Femur (tissue), 1 donor: ENCODE results near the gene HAUS1.
"Not testable (repeated sequence)": the region's sequence is repeated elsewhere in the genome, so short reads cannot be mapped to it uniquely, and the experiment has no call there.

ENCODE experiments used
- DNase-seq: peaks from one replicate; pipeline ENCODE4 v3.0.0-alpha.2; 2017

Gene HAUS1, protein sequence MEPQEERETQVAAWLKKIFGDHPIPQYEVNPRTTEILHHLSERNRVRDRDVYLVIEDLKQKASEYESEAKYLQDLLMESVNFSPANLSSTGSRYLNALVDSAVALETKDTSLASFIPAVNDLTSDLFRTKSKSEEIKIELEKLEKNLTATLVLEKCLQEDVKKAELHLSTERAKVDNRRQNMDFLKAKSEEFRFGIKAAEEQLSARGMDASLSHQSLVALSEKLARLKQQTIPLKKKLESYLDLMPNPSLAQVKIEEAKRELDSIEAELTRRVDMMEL

DNA sequence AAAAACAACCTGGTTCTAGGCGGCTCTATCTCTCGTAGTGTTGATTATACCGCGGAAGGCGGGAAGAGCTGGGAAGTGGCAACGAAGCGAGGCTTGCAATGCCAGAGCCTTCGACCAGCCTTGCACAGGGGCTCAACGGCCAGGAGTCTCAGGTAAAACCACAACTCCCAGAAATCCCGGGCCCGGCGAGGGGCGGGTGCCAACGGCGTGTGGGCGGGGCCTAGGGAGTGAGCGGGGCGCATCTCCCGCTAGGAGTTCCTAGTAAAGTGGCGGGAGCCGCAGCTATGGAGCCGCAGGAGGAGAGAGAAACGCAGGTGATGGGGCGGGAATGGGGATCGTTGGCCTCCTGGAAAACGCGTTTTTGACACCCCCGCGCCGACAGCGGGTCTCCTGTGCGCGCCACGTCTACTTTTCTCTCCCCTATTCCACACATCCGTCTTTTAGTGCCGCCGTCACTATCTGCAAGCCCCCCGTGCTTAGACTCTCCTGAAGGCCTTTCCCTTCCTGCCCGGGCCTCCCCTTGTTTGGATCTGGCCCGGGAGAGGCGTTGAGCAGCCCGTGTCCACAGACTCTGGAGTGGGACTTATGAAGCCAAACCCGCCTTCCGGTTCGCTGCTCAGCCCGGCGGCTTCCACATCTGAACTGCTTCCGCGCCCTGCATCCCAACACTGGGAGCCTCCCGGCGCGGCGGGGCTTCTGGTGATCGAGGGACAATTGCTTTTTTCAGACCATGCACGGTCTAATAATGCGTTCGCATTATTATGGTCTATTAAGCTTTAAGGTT lies at the start of gene HAUS1:
HAUS1 (plus strand) TSS at position 258 of the 784 bp plus-strand sequence; CDS start at position 285, 27 bp downstream.
- DNase-seq: peak; percentile 95

DNA sequence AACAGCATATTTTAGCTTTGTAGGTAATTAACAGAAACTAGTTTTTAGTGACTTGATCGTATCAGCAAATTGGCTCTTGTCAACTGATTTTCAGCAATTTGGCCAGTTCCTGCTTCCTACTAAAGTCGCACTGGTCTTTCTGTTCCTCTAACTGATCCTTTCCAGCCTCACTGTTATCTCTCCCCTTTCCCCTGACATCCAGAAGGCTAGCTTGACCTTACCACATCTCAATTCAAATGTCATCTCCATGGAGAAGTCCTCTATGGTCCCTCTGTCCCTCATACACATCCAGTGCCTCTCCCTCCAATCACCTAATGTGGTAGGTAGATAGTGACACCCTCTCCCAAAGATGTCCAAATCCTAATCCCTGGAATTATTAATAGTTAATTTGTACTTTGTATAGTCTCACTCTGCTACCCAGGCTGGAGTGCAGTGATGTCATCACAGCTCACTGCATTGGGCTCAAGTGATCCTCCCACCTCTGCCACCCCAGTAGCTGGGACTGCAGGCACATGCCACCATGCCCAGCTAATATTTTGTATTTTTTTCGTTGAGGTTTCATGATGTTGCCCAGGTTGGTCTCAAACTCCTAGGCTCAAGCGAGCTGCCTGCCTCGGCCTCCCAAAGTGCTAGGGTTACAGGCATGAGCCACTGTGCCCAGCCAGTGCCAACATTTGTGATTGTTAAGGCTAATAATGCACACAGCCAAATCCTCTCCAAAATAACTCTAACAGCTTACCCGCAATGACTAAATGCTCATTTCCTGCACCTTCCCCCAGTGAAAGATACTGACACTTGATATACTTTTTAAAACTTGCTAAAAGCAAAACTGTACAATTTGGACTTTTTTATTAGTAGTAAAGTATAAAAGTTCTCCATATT lies 49.0 kb upstream of the HAUS1 start:
- no peak for DNase-seq

DNA sequence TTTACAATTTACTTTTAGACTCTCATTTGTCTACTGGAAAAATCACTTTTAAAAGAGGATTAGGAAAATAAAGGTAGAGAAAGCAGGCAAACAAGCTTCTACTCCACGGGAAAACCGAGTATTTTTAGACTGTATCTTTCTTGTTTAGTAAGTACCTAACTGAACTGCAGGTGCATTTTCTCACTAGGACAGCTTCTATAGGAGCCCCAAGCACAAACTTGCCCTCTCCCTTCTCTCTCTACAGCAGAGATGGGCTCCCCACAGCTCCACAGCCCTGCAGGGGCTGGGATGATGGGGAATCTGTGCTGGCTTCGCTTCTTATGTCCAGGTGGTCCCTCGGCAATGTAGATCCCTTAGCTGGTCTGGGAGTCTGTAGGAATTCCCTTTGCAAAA lies 48.4 kb upstream of the HAUS1 start:
- no peak for DNase-seq

DNA sequence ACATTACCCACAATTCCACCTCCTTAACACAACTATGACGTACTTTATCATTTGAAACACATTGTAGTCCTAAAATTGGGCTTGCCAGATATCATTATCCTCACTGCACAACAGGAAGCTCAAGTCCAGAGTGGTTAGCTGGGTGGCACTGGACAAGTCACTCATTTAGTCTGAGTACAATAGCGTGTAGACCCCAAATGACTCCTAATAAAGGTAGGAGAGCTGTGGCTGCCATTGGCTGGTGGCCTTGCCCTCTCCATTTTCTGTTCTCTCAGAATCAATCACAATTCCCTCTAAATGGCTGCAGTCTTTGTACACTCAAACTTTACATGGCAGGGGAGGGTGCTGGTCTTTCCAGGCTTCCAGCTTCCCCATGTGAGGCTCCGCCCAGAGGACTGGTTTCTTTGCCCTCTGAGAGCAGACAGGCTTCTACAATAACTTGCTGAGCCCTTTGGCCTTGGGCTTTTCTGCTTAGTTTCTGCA lies 43.8 kb upstream of the HAUS1 start:
- no peak for DNase-seq

DNA sequence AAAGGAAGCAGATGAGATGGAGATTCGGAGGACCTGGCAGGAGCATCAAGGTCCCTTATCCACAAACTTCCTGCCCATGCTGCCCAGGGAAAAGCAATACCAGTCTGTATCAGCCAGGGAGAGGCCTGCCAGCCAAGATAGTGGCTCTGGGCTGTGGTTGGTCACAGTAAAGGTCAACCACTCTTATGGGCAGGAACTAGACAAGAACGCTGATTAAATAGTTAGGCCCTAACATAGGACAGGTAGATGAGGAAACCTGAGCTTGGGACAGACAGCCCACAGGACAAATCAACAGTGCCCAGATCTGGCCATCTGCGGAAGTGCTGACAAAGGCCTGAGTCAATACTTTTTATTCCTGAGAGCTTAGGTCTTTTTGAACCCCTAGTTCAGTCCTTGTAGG lies 42.8 kb upstream of the HAUS1 start:
- no peak for DNase-seq

DNA sequence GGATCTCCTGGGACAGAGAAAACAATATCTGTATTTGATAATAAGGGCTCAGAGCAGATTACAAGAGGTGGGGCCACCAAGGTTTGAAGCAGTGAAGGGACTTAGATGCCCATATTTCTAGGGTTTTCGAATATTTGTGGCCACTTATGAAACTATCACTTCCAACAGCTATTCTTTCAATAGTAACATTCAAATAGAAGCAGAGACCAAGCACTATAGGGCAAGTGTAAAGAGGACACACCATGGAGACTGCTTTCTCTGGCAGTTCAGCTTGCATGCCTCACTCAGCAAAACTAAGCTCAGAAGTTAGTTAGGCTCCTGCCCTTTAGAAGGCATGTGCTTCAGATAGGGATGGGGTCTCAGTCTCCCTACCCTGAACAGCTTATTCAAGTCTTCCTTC lies 42.4 kb upstream of the HAUS1 start:
- DNase-seq: no peak

DNA sequence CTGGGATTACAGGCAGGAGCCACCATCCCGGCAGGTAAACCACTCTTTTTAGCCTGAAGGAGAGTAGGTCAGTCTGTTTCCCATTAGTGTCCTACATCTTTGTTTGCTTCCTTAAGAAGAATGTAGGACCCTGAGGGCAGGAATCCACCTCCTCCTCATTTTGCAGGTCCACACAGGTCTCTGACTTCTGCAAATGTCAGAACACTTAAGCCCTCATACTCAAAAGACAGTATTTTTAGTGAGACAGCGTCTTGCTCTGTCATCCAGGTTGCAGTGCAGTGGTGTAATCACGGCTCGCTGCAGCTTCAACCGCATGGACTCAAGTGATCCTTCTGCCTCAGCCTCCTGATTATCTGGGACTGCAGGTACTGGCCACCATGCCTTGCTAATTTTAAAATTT lies 41.4 kb upstream of the HAUS1 start:
- no peak for DNase-seq

DNA sequence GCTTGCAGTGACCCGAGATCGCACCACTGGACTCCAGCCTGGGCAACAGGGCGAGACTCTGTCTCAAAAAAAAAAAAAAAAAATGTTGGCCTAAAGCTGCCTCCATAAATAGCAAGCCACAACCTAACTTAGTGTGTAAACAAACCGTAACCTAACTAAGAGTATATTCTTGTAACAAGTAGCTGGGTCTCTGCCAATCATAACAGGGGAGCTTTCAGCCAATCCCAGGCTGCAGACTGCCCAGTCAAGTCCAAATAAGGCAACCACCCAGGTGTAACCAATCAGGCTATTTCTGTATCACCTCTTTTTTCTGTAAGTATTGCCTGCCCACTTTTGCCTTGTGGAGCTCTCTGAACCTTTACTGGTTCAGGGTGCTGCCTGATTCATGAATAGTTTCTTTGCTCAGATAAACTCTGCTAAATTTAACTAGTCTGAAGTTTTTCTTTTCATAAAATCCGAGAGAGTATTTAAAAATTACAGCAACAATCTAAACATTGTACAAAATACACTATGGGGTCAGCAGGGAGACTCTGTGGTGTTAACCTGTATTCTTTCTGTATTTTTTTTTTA lies 36.7 kb upstream of the HAUS1 start:
- no peak for DNase-seq

DNA sequence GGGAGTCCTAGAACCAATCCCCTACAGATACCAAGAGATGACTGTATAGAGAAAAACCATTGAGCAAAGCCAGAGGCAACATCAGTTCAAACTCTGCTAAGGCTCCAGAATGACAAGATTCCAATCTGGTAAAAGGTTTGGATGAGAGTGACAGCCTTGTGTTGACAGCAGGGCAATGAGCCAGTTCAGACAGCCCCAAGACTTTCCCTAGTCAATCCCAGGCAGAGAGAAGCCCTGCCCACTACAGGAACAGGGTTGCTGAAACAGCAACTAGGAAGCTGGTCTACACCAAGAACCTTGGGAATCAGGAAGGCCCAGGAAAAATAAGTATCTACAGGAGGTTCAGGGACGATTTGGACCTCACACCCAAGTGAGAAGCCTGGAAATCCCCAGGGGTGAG lies 35.4 kb upstream of the HAUS1 start:
- DNase-seq: no peak

DNA sequence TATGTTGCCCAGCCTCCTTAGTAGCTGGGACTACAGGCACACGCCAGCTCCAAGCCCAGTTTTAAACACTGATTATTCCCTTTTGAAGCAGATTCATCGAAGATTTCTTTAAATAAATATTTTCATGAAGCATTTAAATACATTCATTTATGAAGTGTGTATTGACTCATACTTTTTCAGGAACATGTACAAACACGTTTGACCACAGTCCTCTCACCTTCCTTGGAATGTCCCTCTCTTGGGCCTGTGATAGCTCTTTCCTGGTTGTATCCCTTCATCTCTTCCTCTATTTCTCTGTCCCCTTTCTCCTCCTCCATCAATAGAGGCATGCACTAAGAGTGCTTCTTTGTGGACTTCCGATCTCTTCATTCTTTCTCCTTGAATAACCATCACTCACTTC lies 34.7 kb upstream of the HAUS1 start:
- no peak for DNase-seq

DNA sequence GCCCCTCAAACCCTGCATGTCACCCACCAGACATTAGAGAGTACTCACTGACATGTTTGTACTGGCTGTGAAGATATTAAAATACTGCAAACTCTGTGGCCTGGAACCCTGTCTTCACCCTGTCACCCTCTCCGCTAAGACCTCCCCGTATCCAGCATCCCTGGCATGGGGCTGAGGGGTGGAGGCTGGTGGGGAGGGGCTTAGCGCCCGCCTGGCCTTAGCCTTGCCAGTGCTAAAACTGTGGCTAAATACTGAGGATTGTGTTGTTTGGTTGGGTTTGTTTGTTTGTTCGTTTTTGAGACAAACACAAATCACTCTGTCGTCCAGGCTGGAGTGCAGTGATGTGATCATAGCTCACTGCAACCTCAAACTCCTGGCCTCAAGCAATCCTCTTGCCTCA lies 34.0 kb upstream of the HAUS1 start:
- DNase-seq: no peak

DNA sequence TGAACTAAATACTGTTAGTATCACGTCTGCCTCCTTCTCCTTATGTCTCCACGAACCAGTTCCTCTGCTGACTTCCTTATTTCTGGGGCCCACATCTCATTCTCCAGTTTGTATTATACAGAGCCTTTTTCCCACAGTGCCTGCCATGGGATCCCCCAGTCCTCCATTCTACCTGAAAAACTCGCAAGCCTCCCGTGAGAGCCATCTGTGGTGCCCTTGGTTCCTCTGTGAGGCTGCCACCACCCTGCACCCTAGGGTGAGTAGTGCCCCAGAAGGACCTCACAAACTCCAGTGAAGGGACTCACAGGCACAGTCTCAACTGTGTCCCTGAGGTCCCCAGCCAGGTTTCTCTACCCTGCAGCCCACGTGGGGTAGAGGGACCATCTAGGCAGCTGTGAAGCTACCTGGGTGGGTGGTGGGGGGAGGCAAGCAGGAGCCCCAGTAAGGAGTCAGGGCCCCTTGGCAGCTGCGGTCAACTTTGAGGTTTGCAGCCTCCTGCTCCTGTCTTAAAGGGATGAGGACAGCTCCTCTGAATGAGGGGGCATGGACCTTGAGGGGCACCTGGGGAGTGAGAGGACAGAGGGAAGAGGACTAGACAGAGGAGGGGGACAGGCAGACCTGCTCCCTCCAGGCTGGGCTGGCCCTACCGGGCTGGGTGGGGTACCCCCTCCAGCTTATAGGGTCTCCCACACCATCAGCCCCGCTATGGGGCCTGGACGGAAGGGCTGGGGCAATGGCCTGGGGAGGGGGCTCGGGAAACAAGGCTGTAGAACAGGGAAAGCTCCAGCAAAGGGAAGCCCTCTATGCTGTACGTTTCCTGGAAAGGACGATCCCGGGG lies 33.2 kb upstream of the HAUS1 start:
- DNase-seq: peak; percentile 25

DNA sequence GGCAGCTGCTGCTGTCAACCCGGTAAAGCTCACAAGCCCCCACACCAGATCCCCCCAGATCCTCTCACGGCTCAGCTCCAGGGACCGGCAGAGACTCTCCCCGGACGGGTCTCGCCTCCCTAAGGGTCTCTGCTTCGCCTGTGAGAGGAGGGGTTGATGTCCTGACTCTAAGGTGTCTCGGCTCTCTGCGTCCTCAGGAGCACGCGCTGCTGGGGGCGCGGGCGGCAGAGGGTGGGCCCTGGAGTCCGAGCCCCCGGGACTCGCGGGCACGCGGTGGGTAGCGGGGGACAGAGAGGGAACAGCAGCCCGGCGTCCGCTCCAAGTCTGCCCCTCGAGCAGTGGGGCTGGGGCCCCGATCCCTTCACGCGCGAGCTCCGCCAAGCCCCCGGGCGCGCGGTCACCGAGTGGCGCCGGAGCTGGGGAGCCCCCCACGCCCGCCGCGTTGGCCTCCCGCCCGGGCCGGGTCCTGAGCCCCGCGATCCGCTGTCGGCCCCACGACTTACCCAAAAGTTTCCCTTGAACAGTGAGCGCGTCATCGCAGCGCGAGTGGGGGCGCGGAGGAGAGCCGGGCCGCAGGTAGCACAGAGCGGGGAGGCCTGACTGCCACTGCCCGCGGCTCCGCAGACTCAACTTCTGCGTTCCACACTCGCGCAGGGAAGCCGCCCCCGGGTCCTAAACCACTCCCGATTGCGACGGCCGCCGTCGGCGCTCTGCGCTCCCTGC lies 32.4 kb upstream of the HAUS1 start, which contains the start of gene PSTPIP2:
PSTPIP2 (minus strand) TSS at position 608 of the 723 bp plus-strand sequence; CDS start at position 536, 72 bp downstream.
- peak; percentile 76 for DNase-seq

DNA sequence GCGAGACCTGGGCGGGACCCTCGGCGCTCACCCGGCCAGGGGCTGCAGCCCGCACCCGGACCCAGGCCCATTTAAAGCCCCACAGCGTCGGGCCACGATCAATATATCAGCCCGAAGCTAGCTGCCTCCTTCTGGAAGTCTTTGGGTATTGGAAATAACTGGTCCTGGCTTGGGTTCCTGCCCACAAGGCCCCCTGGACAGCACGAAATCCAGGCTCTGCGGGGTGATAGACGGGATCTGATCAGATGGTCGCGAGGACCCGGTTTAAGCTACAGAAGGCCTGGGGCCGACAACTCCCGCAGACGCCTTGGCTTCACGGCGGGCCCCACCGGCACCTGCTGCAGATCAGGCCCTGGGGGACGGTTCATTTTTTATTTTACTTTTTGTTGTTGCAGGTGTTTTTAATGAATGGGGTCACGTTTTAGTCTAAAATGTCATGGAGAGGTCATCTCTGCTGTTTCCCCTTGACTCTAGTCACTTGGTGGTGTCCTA lies 31.8 kb upstream of the HAUS1 start:
- no peak for DNase-seq

DNA sequence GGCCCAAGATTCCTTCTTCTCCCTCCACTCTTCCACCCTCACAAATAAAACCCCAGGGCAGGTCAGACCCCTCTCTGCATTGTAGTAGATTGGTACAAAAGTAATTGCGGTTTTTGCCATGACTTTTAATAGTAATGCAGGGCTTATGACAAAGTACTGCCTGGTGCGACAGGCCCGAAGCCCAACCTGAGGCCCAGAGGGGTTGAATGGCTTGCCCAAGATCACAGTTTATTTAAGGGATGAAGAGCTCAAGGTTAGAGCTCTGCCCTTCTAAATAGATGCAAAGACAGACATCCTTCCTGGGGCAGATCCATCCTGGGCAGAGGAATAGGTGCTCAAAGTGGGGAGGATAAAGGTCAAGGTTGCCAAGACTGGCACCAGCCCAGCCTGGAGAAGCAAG lies 31.2 kb upstream of the HAUS1 start:
- DNase-seq: no peak

DNA sequence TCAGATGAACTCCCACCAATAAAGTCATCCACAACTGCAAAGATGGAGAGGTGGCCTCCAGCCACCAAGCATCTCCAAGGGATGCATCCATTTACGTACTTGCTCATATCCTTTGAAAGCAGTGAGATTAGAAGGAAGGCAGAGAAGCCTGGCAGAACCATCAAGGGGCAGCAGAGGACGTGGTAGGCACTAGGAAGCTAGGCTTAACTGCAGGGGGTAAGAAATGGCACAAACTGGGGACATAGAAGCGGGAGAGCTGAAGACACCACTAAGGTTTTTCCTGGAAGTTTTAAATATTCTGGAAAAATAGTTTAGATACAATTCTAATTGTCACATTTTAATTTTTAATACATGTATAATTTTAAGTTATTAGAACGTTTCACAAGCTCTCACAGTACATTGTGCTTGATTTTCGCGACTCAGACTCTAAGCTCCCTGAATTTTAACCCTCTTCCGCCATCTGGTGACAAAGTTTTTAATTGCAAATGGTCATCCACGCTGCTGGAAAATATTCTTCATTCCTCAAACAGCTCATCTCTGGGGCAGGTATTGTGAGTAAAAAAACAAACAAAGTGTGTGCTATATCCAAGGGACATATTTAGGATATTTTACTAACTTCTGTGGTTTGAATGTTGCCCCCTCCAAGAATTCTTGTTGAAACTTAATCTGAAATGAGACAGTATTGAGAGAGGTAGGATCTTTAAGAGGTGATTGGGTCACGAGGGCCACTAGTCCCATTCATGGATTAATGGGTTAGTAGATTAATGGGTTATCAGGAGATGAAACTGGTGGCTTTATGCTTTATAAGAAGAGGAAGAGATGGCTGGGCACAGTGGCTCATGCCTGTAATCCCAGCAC lies 30.5 kb upstream of the HAUS1 start:
- peak; percentile 58 for DNase-seq

DNA sequence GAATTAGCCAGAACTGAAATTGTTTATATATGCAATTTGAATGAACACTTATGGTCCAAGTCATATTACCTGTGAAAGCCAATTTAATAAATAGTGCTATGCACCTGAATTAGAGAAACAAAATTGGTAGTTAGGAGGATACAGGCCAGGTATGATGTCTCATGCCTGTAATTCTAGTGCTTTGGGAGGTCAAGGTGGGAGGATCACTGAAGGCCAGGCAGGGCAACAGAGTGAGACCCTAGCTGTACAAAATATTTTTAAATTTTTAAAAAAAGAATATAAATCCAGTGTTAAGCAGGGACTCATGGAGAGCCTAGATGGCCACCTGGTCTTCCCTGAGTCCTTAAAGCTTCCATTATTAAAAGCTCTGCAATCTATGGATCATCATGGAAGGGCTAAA lies 24.8 kb upstream of the HAUS1 start:
- no peak for DNase-seq

DNA sequence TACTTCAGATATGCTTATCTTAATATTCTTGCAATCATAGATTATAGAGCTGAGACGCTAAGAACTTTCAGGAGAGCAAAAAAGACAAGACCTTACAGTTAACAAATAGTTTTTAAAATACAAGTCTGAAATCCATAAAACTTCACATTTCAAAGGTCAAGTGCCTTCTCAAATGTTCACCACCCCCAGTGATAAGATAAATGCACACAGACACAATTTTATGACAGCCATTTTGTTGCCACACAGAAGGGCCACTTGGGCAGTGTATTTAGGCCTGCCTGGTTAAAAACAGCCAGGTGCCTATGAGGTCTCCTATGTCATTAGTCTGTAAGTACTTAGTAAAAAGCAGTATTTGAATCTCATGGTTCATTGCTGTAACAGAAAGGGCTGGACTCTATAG lies 24.0 kb upstream of the HAUS1 start:
- no peak for DNase-seq

DNA sequence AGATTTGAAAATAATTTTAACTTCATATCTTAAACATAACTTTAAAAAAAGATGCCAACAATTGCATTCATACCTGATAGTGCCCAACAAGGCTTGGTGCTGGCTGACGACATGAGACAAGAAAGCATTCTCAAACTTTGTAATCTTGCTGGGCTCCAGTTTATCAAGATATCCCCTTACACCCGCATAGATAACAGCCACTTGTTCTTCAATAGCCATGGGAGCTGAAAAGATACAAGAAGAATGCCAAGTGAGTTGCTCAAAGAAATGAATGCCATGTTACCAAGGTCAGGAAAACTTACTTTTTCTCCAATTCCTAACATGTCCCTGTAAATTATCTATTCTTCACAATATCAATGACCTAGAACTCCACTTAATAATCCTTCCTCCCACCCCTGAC lies 19.8 kb upstream of the HAUS1 start:
- DNase-seq: no peak

DNA sequence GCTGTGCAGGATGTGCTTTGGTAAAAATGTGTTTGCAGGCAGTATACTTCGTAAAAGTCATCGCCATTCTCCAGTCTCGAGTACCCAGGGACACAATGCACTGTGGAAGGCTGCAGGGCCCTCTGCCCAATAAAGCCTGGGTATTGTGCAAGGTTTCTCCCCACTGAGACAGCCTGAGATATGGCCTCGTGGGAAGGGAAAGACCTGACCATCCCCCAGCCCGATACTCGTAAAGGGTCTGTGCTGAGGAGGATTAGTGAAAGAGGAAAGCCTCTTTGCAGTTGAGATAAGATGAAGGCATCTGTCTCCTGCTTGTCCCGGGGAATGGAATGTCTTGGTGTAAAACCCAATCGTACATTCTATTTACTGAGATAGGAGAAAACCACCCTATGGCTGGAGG lies 15.7 kb upstream of the HAUS1 start:
- DNase-seq: not testable (repeated sequence)
